Measurements from ENCODE around the gene NIPAL1. TPM values are rescaled to one million over a fixed set of nuclear protein-coding genes. Genes with fewer than 3 reads are reported as not detected.

The NIPAL1 gene
- total RNA-seq, 2 donors from 2014 or later, result 0.68 to 2.4 TPM

DNA sequence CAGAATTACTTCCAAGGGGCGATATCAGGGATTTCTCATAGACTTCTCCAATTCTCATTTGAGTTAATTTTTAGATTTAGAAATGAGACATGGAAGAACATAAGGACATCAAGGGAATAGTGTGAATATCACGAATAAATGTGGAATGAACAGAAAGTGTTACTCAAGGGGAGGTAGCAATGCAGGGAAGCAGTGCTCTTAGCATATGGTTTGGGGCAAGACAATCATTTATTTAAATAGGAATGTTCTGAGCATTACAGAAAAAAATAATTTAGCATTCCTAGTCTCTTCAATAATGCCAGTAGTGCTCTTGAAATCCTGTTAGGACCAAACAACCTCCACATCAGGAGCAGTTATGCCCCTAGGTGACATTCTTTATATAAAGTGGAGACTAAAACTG, 61.9 kb downstream of the NIPAL1 start:
- H3K27ac ChIP-seq, result no peak overlapping the region
- no peaks in the 10 kb centered on the region for H3K27me3 ChIP-seq (replicated peaks; ENCODE audit: insufficient read depth)
- H3K4me1 ChIP-seq (ENCODE audit: control insufficient read depth in 1 of 2, low read depth in 2 of 2), result no peaks in the 10 kb centered on the region
- TF ChIP-seq CTCF (IDR thresholded peaks at IDR 0.05), result no peak
- no peaks in the 10 kb centered on the region for H3K9me3 ChIP-seq
- no peak overlapping the region for H3K4me3 ChIP-seq
- no peak for ATAC-seq (ENCODE audit: insufficient number of reproducible peaks, low FRiP score, low read depth)
- DNase-seq (ENCODE audit: low spot score), result no peak
- no peaks in the 10 kb centered on the region for H3K36me3 ChIP-seq

GRCh38 chr4:48078862-48079655, 62.5 kb downstream of the NIPAL1 start:
- no peak overlapping the region for H3K4me3 ChIP-seq

GRCh38 chr4:48079972-48080391, 63.4 kb downstream of the NIPAL1 start:
- ATAC-seq (ENCODE audit: insufficient number of reproducible peaks, low FRiP score, low read depth), result no peak
- no peaks in the 10 kb centered on the region for H3K27me3 ChIP-seq (replicated peaks; ENCODE audit: insufficient read depth)

More at GRCh38 chr4:48078862-48079655, 62.5 kb downstream of the NIPAL1 start:
- Histone ChIP-seq H3K9me3 (no peaks in the 10 kb centered on the region), H3K27me3 (replicated peaks; ENCODE audit: insufficient read depth) (no peaks in the 10 kb centered on the region), H3K36me3 (no peaks in the 10 kb centered on the region), H3K4me1 (ENCODE audit: control insufficient read depth in 1 of 2, low read depth in 2 of 2) (no peaks in the 10 kb centered on the region), H3K27ac (no peak overlapping the region)
- ATAC-seq (ENCODE audit: insufficient number of reproducible peaks, low FRiP score, low read depth) (no peak), DNase-seq (ENCODE audit: low spot score) (no peak)
- TF ChIP-seq CTCF (IDR thresholded peaks at IDR 0.05), result no peak

GRCh38 chr4:48081196-48081595, 64.6 kb downstream of the NIPAL1 start:
- TF ChIP-seq CTCF (IDR thresholded peaks at IDR 0.05), result no peak
- DNase-seq (ENCODE audit: low spot score) (no peak), ATAC-seq (ENCODE audit: insufficient number of reproducible peaks, low FRiP score, low read depth) (no peak)
- H3K4me1 ChIP-seq (ENCODE audit: control insufficient read depth in 1 of 2, low read depth in 2 of 2), result no peaks in the 10 kb centered on the region
- H3K27ac ChIP-seq, result no peak overlapping the region
- no peaks in the 10 kb centered on the region for H3K9me3 ChIP-seq
- H3K36me3 ChIP-seq, result no peaks in the 10 kb centered on the region
- no peaks in the 10 kb centered on the region for H3K27me3 ChIP-seq (replicated peaks; ENCODE audit: insufficient read depth)
- H3K4me3 ChIP-seq, result no peak overlapping the region

More at GRCh38 chr4:48079972-48080391, 63.4 kb downstream of the NIPAL1 start:
- no peaks in the 10 kb centered on the region for H3K9me3 ChIP-seq
- H3K4me1 ChIP-seq (ENCODE audit: control insufficient read depth in 1 of 2, low read depth in 2 of 2), result no peaks in the 10 kb centered on the region
- H3K36me3 ChIP-seq, result no peaks in the 10 kb centered on the region
- TF ChIP-seq CTCF (IDR thresholded peaks at IDR 0.05), result no peak
- no peak for DNase-seq (ENCODE audit: low spot score)
- no peak overlapping the region for H3K27ac ChIP-seq
- H3K4me3 ChIP-seq, result no peak overlapping the region

DNA sequence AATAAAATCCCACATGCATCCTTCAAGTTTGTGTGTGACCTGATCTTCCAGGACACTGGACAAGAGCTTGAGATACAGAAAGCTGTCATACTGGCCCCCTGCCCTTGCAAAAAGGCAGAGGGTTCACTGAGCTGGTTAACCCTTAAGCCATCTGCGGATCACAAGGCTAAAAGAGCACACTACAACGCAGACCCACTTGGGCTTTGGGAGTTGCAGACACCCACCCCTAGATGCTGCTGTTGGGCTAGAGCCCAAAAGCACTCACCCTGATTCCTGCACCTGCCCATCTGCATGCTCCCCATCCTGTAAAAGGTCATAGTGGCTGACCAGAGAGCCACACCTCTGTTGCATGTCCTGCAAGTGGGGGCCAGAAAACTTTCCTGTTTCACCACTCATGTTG, 66.4 kb downstream of the NIPAL1 start:
- no peak for TF ChIP-seq CTCF (IDR thresholded peaks at IDR 0.05)
- Histone ChIP-seq H3K4me1 (ENCODE audit: control insufficient read depth in 1 of 2, low read depth in 2 of 2) (no peaks in the 10 kb centered on the region), H3K27ac (no peak overlapping the region), H3K27me3 (replicated peaks; ENCODE audit: insufficient read depth) (no peaks in the 10 kb centered on the region), H3K4me3 (no peak overlapping the region), H3K9me3 (no peaks in the 10 kb centered on the region), H3K36me3 (no peaks in the 10 kb centered on the region)
- DNase-seq (ENCODE audit: low spot score) (no peak), ATAC-seq (ENCODE audit: insufficient number of reproducible peaks, low FRiP score, low read depth) (no peak)
